PC-9 (cell line): Measurements from ENCODE around the gene FAM170A.

Experiments
- EZH2 ChIP-seq: fragments of 200-600 bp; sonication (generic); IDR thresholded peaks from 2 replicates; pipeline ENCODE4 v1.8.0; 2017; ENCODE audit warnings: antibody characterized with exemption, low read depth
- TF ChIP-seq, protein P1 (sequence below): fragments of 200-600 bp; sonication (generic); conservative IDR thresholded peaks from 2 replicates; pipeline ENCODE4 v1.6.1; 2017; ENCODE audit warnings: mixed run types, antibody characterized with exemption, mild to moderate bottlenecking, moderate library complexity

DNA sequence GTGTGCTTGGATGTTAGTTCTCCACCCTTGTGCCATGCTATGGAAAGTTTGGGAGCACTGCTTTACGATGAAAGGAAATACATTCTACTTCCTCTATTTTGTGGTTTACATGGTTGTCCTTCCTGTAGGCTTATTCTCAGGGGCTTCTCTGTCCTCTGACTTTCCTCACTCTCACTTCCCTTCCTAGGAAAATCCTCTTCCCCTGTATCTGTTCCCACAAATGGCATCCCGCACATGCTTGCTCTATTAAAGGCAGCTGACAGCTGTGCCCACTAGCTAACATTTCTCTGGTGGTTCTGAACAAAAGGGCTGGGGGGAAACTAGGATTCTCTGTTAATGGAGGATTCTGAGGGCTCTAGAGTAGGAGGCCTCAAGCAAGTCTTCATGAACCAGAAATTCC is 52.4 kb downstream of the FAM170A start:
- TF ChIP-seq, protein P1, sequence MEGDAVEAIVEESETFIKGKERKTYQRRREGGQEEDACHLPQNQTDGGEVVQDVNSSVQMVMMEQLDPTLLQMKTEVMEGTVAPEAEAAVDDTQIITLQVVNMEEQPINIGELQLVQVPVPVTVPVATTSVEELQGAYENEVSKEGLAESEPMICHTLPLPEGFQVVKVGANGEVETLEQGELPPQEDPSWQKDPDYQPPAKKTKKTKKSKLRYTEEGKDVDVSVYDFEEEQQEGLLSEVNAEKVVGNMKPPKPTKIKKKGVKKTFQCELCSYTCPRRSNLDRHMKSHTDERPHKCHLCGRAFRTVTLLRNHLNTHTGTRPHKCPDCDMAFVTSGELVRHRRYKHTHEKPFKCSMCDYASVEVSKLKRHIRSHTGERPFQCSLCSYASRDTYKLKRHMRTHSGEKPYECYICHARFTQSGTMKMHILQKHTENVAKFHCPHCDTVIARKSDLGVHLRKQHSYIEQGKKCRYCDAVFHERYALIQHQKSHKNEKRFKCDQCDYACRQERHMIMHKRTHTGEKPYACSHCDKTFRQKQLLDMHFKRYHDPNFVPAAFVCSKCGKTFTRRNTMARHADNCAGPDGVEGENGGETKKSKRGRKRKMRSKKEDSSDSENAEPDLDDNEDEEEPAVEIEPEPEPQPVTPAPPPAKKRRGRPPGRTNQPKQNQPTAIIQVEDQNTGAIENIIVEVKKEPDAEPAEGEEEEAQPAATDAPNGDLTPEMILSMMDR, result no peak
- no peak for TF ChIP-seq EZH2
